ENCODE data around the gene WFS1.

Gene WFS1

GRCh38 chr4:6239486-6239885 is 30.2 kb upstream of the WFS1 start:
- H3K36me3 ChIP-seq, result no peaks in the 10 kb centered on the region
- no peak overlapping the region for H3K27ac ChIP-seq
- peaks cover 11% of the 10 kb centered on the region for H3K27me3 ChIP-seq
- no peak for TF ChIP-seq CTCF (IDR thresholded peaks at IDR 0.05)
- H3K4me3 ChIP-seq (ENCODE audit: low read depth in 1 of 2, low read length in 1 of 2), result no peak overlapping the region
- no peaks in the 10 kb centered on the region for H3K4me1 ChIP-seq (ENCODE audit: control insufficient read depth in 1 of 2, insufficient read depth in 1 of 2, low read depth in 1 of 2, low read length in 1 of 2)
- H3K9me3 ChIP-seq, result no peaks in the 10 kb centered on the region

- peaks cover 16% of the 10 kb centered on the region for H3K27me3 ChIP-seq
- H3K9me3 ChIP-seq, result no peaks in the 10 kb centered on the region
- no peaks in the 10 kb centered on the region for H3K36me3 ChIP-seq
- no peak overlapping the region for H3K27ac ChIP-seq
- no peaks in the 10 kb centered on the region for H3K4me1 ChIP-seq (ENCODE audit: control insufficient read depth in 1 of 2, insufficient read depth in 1 of 2, low read depth in 1 of 2, low read length in 1 of 2)
- H3K4me3 ChIP-seq (ENCODE audit: low read depth in 1 of 2, low read length in 1 of 2), result no peak overlapping the region
- TF ChIP-seq CTCF (IDR thresholded peaks at IDR 0.05), result no peak
Observed at GRCh38 chr4:6239968-6240367, 29.7 kb upstream of the WFS1 start.

- Histone ChIP-seq H3K27ac (no peak overlapping the region), H3K36me3 (no peaks in the 10 kb centered on the region), H3K4me1 (ENCODE audit: control insufficient read depth in 1 of 2, insufficient read depth in 1 of 2, low read depth in 1 of 2, low read length in 1 of 2) (no peaks in the 10 kb centered on the region), H3K4me3 (ENCODE audit: low read depth in 1 of 2, low read length in 1 of 2) (no peak overlapping the region), H3K9me3 (peaks cover 6% of the 10 kb centered on the region), H3K27me3 (peaks cover 29% of the 10 kb centered on the region)
- TF ChIP-seq CTCF (IDR thresholded peaks at IDR 0.05), result no peak
Observed at GRCh38 chr4:6241062-6241845, 28.4 kb upstream of the WFS1 start.

DNA sequence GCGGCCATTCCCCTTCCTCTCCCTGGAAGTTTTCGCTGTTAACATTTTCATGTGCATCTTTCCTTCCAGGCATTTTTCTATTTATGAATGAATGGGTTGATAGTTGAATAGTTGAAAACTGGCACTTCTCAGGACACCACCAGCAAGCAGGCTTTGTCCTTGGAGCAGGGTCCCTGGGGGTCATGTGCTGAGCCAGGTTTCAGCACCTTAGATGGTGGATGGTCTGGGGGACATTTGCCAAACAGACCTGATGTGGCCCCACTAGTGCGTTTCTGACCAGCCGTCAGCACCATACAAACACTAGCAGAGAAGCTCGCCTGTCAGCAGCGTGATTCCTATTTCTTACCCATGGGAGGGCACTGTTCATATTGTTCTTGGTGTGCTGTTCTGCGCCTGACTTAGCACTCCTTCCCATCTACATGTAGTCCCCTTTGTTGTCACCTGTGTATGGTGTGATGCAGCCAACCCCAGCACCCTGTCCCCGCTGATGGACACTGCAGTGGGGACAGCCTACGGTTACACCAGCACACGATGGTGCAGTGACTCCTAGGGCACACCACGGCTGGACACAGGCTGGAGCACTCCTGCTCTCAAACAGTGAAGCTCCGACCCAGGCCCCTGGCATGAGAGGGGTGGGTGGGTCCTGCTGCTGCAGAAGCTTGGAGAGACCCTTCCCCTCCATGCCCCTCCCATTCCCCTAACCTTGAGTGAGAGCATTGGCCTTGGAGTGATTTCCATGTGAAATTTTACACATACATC is 27.2 kb upstream of the WFS1 start:
- no peak for TF ChIP-seq CTCF (IDR thresholded peaks at IDR 0.05)
- peaks cover 41% of the 10 kb centered on the region for H3K27me3 ChIP-seq

GRCh38 chr4:6245246-6246169 is 24.1 kb upstream of the WFS1 start:
- H3K4me3 ChIP-seq (ENCODE audit: low read depth in 1 of 2, low read length in 1 of 2), result no peak overlapping the region
- TF ChIP-seq CTCF (IDR thresholded peaks at IDR 0.05), result no peak
- no peaks in the 10 kb centered on the region for H3K4me1 ChIP-seq (ENCODE audit: control insufficient read depth in 1 of 2, insufficient read depth in 1 of 2, low read depth in 1 of 2, low read length in 1 of 2)
- no peak overlapping the region for H3K27ac ChIP-seq
- H3K36me3 ChIP-seq, result no peaks in the 10 kb centered on the region
- peaks cover 71% of the 10 kb centered on the region for H3K27me3 ChIP-seq
- peaks cover 6% of the 10 kb centered on the region for H3K9me3 ChIP-seq

More for the DNA sequence above, 27.2 kb upstream of the WFS1 start:
- peaks cover 6% of the 10 kb centered on the region for H3K9me3 ChIP-seq
- H3K4me1 ChIP-seq (ENCODE audit: control insufficient read depth in 1 of 2, insufficient read depth in 1 of 2, low read depth in 1 of 2, low read length in 1 of 2), result no peaks in the 10 kb centered on the region
- no peak overlapping the region for H3K27ac ChIP-seq
- no peak overlapping the region for H3K4me3 ChIP-seq (ENCODE audit: low read depth in 1 of 2, low read length in 1 of 2)
- no peaks in the 10 kb centered on the region for H3K36me3 ChIP-seq
